ENCODE measurements around the gene BCL2L13. TPM values are rescaled to one million over a fixed set of nuclear protein-coding genes. Genes with fewer than 3 reads are reported as not detected.

The BCL2L13 gene
- polyA plus RNA-seq, 3 donors = 20.2 to 67.8 (median 53.0) TPM

- H3K27ac ChIP-seq (ENCODE audit: low read depth in 1 of 2, low read length in 2 of 2) = peak overlapping the region in 1 of 2 donors; percentile 47
- no peaks in the 10 kb centered on the region for H3K9me3 ChIP-seq (replicated peaks in 1 of 2; ENCODE audit: control insufficient read depth in 1 of 2, insufficient read depth in 1 of 2, low read length in 2 of 2)
- H3K4me3 ChIP-seq (replicated peaks in 1 of 3; ENCODE audit: low read depth in 2 of 3, low read length in 3 of 3) = no peak overlapping the region
- no peak overlapping the region for H3K4me3 Mint-ChIP-seq
- H2AFZ ChIP-seq (ENCODE audit: insufficient read depth, low read depth, low read length, poor library complexity, severe bottlenecking) = no peak overlapping the region
- H3K4me1 ChIP-seq (ENCODE audit: control insufficient read depth in 1 of 2, insufficient read depth in 2 of 2, low read length in 2 of 2) = peaks cover 39 to 50% of the 10 kb centered on the region in 2 donors
- H3K4me2 ChIP-seq (replicated peaks; ENCODE audit: extremely low read depth, low read length, poor library complexity, severe bottlenecking) = no peak overlapping the region
- intact Hi-C loops (cut with micrococcal nuclease) = no loop called here
- peaks cover 47% of the 10 kb centered on the region for H3K4me1 Mint-ChIP-seq
- no peak overlapping the region for H3K9ac ChIP-seq (ENCODE audit: insufficient read depth, low read length, poor library complexity, severe bottlenecking)
- no peaks in the 10 kb centered on the region for H3K27me3 ChIP-seq (ENCODE audit: control insufficient read depth in 2 of 2, insufficient read depth in 2 of 2, low read length in 2 of 2)
- peaks cover 53% of the 10 kb centered on the region for H3K79me2 ChIP-seq (ENCODE audit: insufficient read depth, low read length)
- H3K36me3 Mint-ChIP-seq = peaks cover 28 to 33% of the 10 kb centered on the region in 2 donors
- H3K36me3 ChIP-seq (replicated peaks in 1 of 2; ENCODE audit: control insufficient read depth in 1 of 2, insufficient read depth in 2 of 2, low read length in 2 of 2) = peaks cover 22 to 38% of the 10 kb centered on the region in 2 donors
- H3K27me3 Mint-ChIP-seq (ENCODE audit: low read depth in 3 of 3) = no peaks in the 10 kb centered on the region
- H4K20me1 ChIP-seq (ENCODE audit: insufficient read depth, low read length) = no peaks in the 10 kb centered on the region
- peaks cover 0 to 4% (median 0%) of the 10 kb centered on the region in 7 donors for H3K9me3 Mint-ChIP-seq
- no peak for DNase-seq
- H3K27ac Mint-ChIP-seq = peak overlapping the region in 6 of 7 donors; percentile 66 to 89 (median 78)
- TF ChIP-seq CTCF (IDR thresholded peaks at IDR 0.05) = no peak
Observed at GRCh38 chr22:17698948-17699347, 60.4 kb downstream of the BCL2L13 start.

- Mint-ChIP-seq H3K9me3 (peaks cover 0 to 4% (median 0%) of the 10 kb centered on the region in 7 donors), H3K4me1 (peaks cover 46% of the 10 kb centered on the region), H3K27me3 (ENCODE audit: low read depth in 3 of 3) (no peaks in the 10 kb centered on the region), H3K4me3 (peak overlapping the region in 1 of 2 donors; percentile 56), H3K27ac (peak overlapping the region; percentile 33 to 87 (median 78)), H3K36me3 (peaks cover 28 to 36% of the 10 kb centered on the region in 2 donors)
- intact Hi-C loops (cut with micrococcal nuclease) = no loop called here
- H3K4me1 ChIP-seq (ENCODE audit: control insufficient read depth in 1 of 2, insufficient read depth in 2 of 2, low read length in 2 of 2) = peaks cover 38 to 50% of the 10 kb centered on the region in 2 donors
- no peak for TF ChIP-seq CTCF (IDR thresholded peaks at IDR 0.05)
- no peaks in the 10 kb centered on the region for H3K27me3 ChIP-seq (ENCODE audit: control insufficient read depth in 2 of 2, insufficient read depth in 2 of 2, low read length in 2 of 2)
- H4K20me1 ChIP-seq (ENCODE audit: insufficient read depth, low read length) = no peaks in the 10 kb centered on the region
- H3K36me3 ChIP-seq (replicated peaks in 1 of 2; ENCODE audit: control insufficient read depth in 1 of 2, insufficient read depth in 2 of 2, low read length in 2 of 2) = peaks cover 23 to 37% of the 10 kb centered on the region in 2 donors
- peak overlapping the region in 1 of 2 donors; percentile 47 for H3K27ac ChIP-seq (ENCODE audit: low read depth in 1 of 2, low read length in 2 of 2)
- H3K9ac ChIP-seq (ENCODE audit: insufficient read depth, low read length, poor library complexity, severe bottlenecking) = no peak overlapping the region
- peak; percentile 62 to 78 (median 68) for DNase-seq
- H3K4me3 ChIP-seq (replicated peaks in 1 of 3; ENCODE audit: low read depth in 2 of 3, low read length in 3 of 3) = peak overlapping the region in 1 of 3 experiments; percentile 6
- H2AFZ ChIP-seq (ENCODE audit: insufficient read depth, low read depth, low read length, poor library complexity, severe bottlenecking) = peak overlapping the region; percentile 9
- peaks cover 49% of the 10 kb centered on the region for H3K79me2 ChIP-seq (ENCODE audit: insufficient read depth, low read length)
- WGBS (ENCODE audit: insufficient coverage) = 60% methylated on average over 1 of the region's 7 CpGs
- peak overlapping the region; percentile 40 for H3K4me2 ChIP-seq (replicated peaks; ENCODE audit: extremely low read depth, low read length, poor library complexity, severe bottlenecking)
- H3K9me3 ChIP-seq (replicated peaks in 1 of 2; ENCODE audit: control insufficient read depth in 1 of 2, insufficient read depth in 1 of 2, low read length in 2 of 2) = no peaks in the 10 kb centered on the region
Observed at GRCh38 chr22:17699696-17700340, 61.3 kb downstream of the BCL2L13 start.

Data from CD14-positive monocyte (primary cell).